GM12878 (cell line): Measurements from ENCODE around the gene FFAR1.

Experiments used
- ASH2L ChIP-seq: fragments of 300-600, 200-600 bp; sonication (generic); IDR thresholded peaks from 2 replicates; pipeline ENCODE4 v1.6.1; 2017; ENCODE audit warnings: low read depth, mild to moderate bottlenecking, borderline replicate concordance
- CHD2 ChIP-seq: IDR thresholded peaks from 2 replicates; pipeline ENCODE4 v1.6.1; 2011; ENCODE audit warnings: low read depth, low read length, improper control_type of control experiment, borderline replicate concordance
- CREB1 ChIP-seq: IDR thresholded peaks from 2 replicates; pipeline ENCODE4 v1.6.1; 2012; ENCODE audit warnings: low read depth, mild to moderate bottlenecking, inconsistent platforms
- CTCF ChIP-seq, 3 experiments: IDR thresholded peaks in 2 of 3; conservative IDR thresholded peaks in 1 of 3; 2 replicates each; pipeline ENCODE4 v1.5.1; 2011; ENCODE audit warnings: low read depth in 3 of 3, low read length in 3 of 3, mild to moderate bottlenecking in 3 of 3, control low read depth in 2 of 3, moderate library complexity in 2 of 3, inconsistent platforms in 1 of 3, mixed read lengths in 1 of 3; ENCODE audit not compliant: control insufficient read depth in 2 of 3, insufficient read depth in 1 of 3; ENCODE audit errors: extremely low read depth in 1 of 3
- E2F4 ChIP-seq: IDR thresholded peaks from 2 replicates; pipeline ENCODE4 v1.6.1; 2012; ENCODE audit warnings: low read depth, low read length, improper control_type of control experiment
- EED ChIP-seq: sonication (generic); IDR thresholded peaks from 2 replicates; pipeline ENCODE4 v1.6.1; 2016; ENCODE audit warnings: antibody characterized with exemption, low read depth
- EGR1 ChIP-seq, 2 experiments: IDR thresholded peaks; 1 replicate in 1 of 2; 2 replicates in 1 of 2; pipeline ENCODE4 v1.6.1; 2011 to 2012; ENCODE audit warnings: low read depth in 2 of 2, low read length in 2 of 2, borderline replicate concordance in 1 of 2, mild to moderate bottlenecking in 1 of 2, moderate library complexity in 1 of 2
- FOS ChIP-seq: IDR thresholded peaks from 3 replicates; pipeline ENCODE4 v1.6.1; 2011; ENCODE audit warnings: borderline replicate concordance; ENCODE audit not compliant: insufficient read length; ENCODE audit errors: extremely low read depth
- POLR2A ChIP-seq: IDR thresholded peaks from 2 replicates; pipeline ENCODE4 v1.6.1; 2011; ENCODE audit warnings: low read depth, mild to moderate bottlenecking, low read length
- SMC3 ChIP-seq: IDR thresholded peaks from 2 replicates; pipeline ENCODE4 v1.6.1; 2011; ENCODE audit warnings: low read length, improper control_type of control experiment, borderline replicate concordance

DNA sequence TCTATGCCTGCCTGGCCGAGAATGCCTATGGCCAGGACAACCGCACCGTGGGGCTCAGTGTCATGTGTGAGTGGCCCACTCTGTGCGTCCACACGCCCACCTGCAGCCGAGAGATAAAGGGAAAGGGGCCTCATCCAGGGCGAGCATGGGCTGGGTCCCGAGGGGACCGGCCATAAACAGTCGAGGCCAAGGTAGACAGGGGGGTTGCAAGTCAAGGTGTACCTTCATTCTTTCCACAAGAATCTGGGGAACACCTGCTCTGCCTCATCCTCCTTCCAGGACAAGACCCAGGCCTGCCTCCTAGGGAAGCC is 47.4 kb upstream of the FFAR1 start:
- TF ChIP-seq POLR2A (no peak), EED (no peak), CTCF (IDR thresholded peaks at IDR 0.05 in 2 of 3, conservative IDR thresholded peaks at IDR 0.05 in 1 of 3; ENCODE audit: control insufficient read depth in 2 of 3, extremely low read depth in 1 of 3, insufficient read depth in 1 of 3, low read depth in 3 of 3, low read length in 3 of 3) (no peak), ASH2L (no peak), CHD2 (no peak), CREB1 (no peak), SMC3 (no peak), E2F4 (no peak), FOS (no peak), EGR1 (IDR thresholded peaks at IDR 0.05; ENCODE audit: borderline replicate concordance in 1 of 2, low read depth in 2 of 2, low read length in 2 of 2) (no peak)
